Measurements from ENCODE around the gene ERC2.

Gene ERC2

GRCh38 chr3:56321892-56322291, 146.4 kb downstream of the ERC2 start:
- no peak overlapping the region for H3K27ac ChIP-seq (ENCODE audit: low read depth, low read length)
- no peaks in the 10 kb centered on the region for H3K9me3 ChIP-seq (ENCODE audit: control insufficient read depth in 1 of 2, low read length in 2 of 2)
- H3K36me3 ChIP-seq (ENCODE audit: control insufficient read depth in 1 of 2, insufficient read depth in 2 of 2, low read length in 2 of 2): no peaks in the 10 kb centered on the region
- no peaks in the 10 kb centered on the region for H3K4me1 ChIP-seq (ENCODE audit: control insufficient read depth in 1 of 2, insufficient read depth in 2 of 2, low read length in 2 of 2)
- no peaks in the 10 kb centered on the region for H3K27me3 ChIP-seq (ENCODE audit: control insufficient read depth in 1 of 2, insufficient read depth in 2 of 2, low read length in 2 of 2)
- no peak overlapping the region for H3K4me3 ChIP-seq (ENCODE audit: low read depth in 1 of 2, low read length in 2 of 2)
- H3K9ac ChIP-seq (ENCODE audit: low read depth in 1 of 2, low read length in 2 of 2): no peak overlapping the region

- no peak overlapping the region for H3K27ac ChIP-seq (ENCODE audit: low read depth, low read length)
- no peaks in the 10 kb centered on the region for H3K36me3 ChIP-seq (ENCODE audit: control insufficient read depth in 1 of 2, insufficient read depth in 2 of 2, low read length in 2 of 2)
- H3K4me1 ChIP-seq (ENCODE audit: control insufficient read depth in 1 of 2, insufficient read depth in 2 of 2, low read length in 2 of 2): no peaks in the 10 kb centered on the region
- no peak overlapping the region for H3K4me3 ChIP-seq (ENCODE audit: low read depth in 1 of 2, low read length in 2 of 2)
- no peak overlapping the region for H3K9ac ChIP-seq (ENCODE audit: low read depth in 1 of 2, low read length in 2 of 2)
- H3K27me3 ChIP-seq (ENCODE audit: control insufficient read depth in 1 of 2, insufficient read depth in 2 of 2, low read length in 2 of 2): no peaks in the 10 kb centered on the region
- no peaks in the 10 kb centered on the region for H3K9me3 ChIP-seq (ENCODE audit: control insufficient read depth in 1 of 2, low read length in 2 of 2)
Measured at GRCh38 chr3:56321383-56321782, 146.9 kb downstream of the ERC2 start.

- no peak overlapping the region for H3K9ac ChIP-seq (ENCODE audit: low read depth in 1 of 2, low read length in 2 of 2)
- no peak overlapping the region for H3K27ac ChIP-seq (ENCODE audit: low read depth, low read length)
- H3K4me3 ChIP-seq (ENCODE audit: low read depth in 1 of 2, low read length in 2 of 2): no peak overlapping the region
- H3K9me3 ChIP-seq (ENCODE audit: control insufficient read depth in 1 of 2, low read length in 2 of 2): no peaks in the 10 kb centered on the region
- no peaks in the 10 kb centered on the region for H3K4me1 ChIP-seq (ENCODE audit: control insufficient read depth in 1 of 2, insufficient read depth in 2 of 2, low read length in 2 of 2)
- no peaks in the 10 kb centered on the region for H3K27me3 ChIP-seq (ENCODE audit: control insufficient read depth in 1 of 2, insufficient read depth in 2 of 2, low read length in 2 of 2)
- H3K36me3 ChIP-seq (ENCODE audit: control insufficient read depth in 1 of 2, insufficient read depth in 2 of 2, low read length in 2 of 2): no peaks in the 10 kb centered on the region
Measured at GRCh38 chr3:56320883-56321282, 147.4 kb downstream of the ERC2 start.

- Histone ChIP-seq H3K27ac (ENCODE audit: low read depth, low read length) (no peak overlapping the region), H3K36me3 (ENCODE audit: control insufficient read depth in 1 of 2, insufficient read depth in 2 of 2, low read length in 2 of 2) (no peaks in the 10 kb centered on the region), H3K4me3 (ENCODE audit: low read depth in 1 of 2, low read length in 2 of 2) (no peak overlapping the region), H3K27me3 (ENCODE audit: control insufficient read depth in 1 of 2, insufficient read depth in 2 of 2, low read length in 2 of 2) (no peaks in the 10 kb centered on the region), H3K9me3 (ENCODE audit: control insufficient read depth in 1 of 2, low read length in 2 of 2) (no peaks in the 10 kb centered on the region), H3K9ac (ENCODE audit: low read depth in 1 of 2, low read length in 2 of 2) (no peak overlapping the region), H3K4me1 (ENCODE audit: control insufficient read depth in 1 of 2, insufficient read depth in 2 of 2, low read length in 2 of 2) (no peaks in the 10 kb centered on the region)
Measured at GRCh38 chr3:56318891-56319290, 149.4 kb downstream of the ERC2 start.

- H3K9ac ChIP-seq (ENCODE audit: low read depth in 1 of 2, low read length in 2 of 2): no peak overlapping the region
- no peak overlapping the region for H3K27ac ChIP-seq (ENCODE audit: low read depth, low read length)
- no peaks in the 10 kb centered on the region for H3K9me3 ChIP-seq (ENCODE audit: control insufficient read depth in 1 of 2, low read length in 2 of 2)
- H3K27me3 ChIP-seq (ENCODE audit: control insufficient read depth in 1 of 2, insufficient read depth in 2 of 2, low read length in 2 of 2): no peaks in the 10 kb centered on the region
- H3K36me3 ChIP-seq (ENCODE audit: control insufficient read depth in 1 of 2, insufficient read depth in 2 of 2, low read length in 2 of 2): no peaks in the 10 kb centered on the region
- H3K4me1 ChIP-seq (ENCODE audit: control insufficient read depth in 1 of 2, insufficient read depth in 2 of 2, low read length in 2 of 2): no peaks in the 10 kb centered on the region
- no peak overlapping the region for H3K4me3 ChIP-seq (ENCODE audit: low read depth in 1 of 2, low read length in 2 of 2)
Measured at GRCh38 chr3:56316944-56317343, 151.3 kb downstream of the ERC2 start.

GRCh38 chr3:56314842-56315241, 153.4 kb downstream of the ERC2 start:
- H3K4me3 ChIP-seq (ENCODE audit: low read depth in 1 of 2, low read length in 2 of 2): no peak overlapping the region

GRCh38 chr3:56309465-56309864, 158.8 kb downstream of the ERC2 start:
- H3K27me3 ChIP-seq (ENCODE audit: control insufficient read depth in 1 of 2, insufficient read depth in 2 of 2, low read length in 2 of 2): no peaks in the 10 kb centered on the region
- H3K27ac ChIP-seq (ENCODE audit: low read depth, low read length): no peak overlapping the region
- no peak overlapping the region for H3K9ac ChIP-seq (ENCODE audit: low read depth in 1 of 2, low read length in 2 of 2)
- H3K9me3 ChIP-seq (ENCODE audit: control insufficient read depth in 1 of 2, low read length in 2 of 2): no peaks in the 10 kb centered on the region
- H3K36me3 ChIP-seq (ENCODE audit: control insufficient read depth in 1 of 2, insufficient read depth in 2 of 2, low read length in 2 of 2): no peaks in the 10 kb centered on the region
- H3K4me3 ChIP-seq (ENCODE audit: low read depth in 1 of 2, low read length in 2 of 2): no peak overlapping the region
- no peaks in the 10 kb centered on the region for H3K4me1 ChIP-seq (ENCODE audit: control insufficient read depth in 1 of 2, insufficient read depth in 2 of 2, low read length in 2 of 2)

More at GRCh38 chr3:56314842-56315241, 153.4 kb downstream of the ERC2 start:
- Histone ChIP-seq H3K36me3 (ENCODE audit: control insufficient read depth in 1 of 2, insufficient read depth in 2 of 2, low read length in 2 of 2) (no peaks in the 10 kb centered on the region), H3K4me1 (ENCODE audit: control insufficient read depth in 1 of 2, insufficient read depth in 2 of 2, low read length in 2 of 2) (no peaks in the 10 kb centered on the region), H3K27me3 (ENCODE audit: control insufficient read depth in 1 of 2, insufficient read depth in 2 of 2, low read length in 2 of 2) (no peaks in the 10 kb centered on the region), H3K9ac (ENCODE audit: low read depth in 1 of 2, low read length in 2 of 2) (no peak overlapping the region), H3K27ac (ENCODE audit: low read depth, low read length) (no peak overlapping the region), H3K9me3 (ENCODE audit: control insufficient read depth in 1 of 2, low read length in 2 of 2) (no peaks in the 10 kb centered on the region)

GRCh38 chr3:56308471-56308870, 159.8 kb downstream of the ERC2 start:
- Histone ChIP-seq H3K36me3 (ENCODE audit: control insufficient read depth in 1 of 2, insufficient read depth in 2 of 2, low read length in 2 of 2) (no peaks in the 10 kb centered on the region), H3K27ac (ENCODE audit: low read depth, low read length) (no peak overlapping the region)

GRCh38 chr3:56304069-56304468, 164.2 kb downstream of the ERC2 start:
- Histone ChIP-seq H3K9ac (ENCODE audit: low read depth in 1 of 2, low read length in 2 of 2) (no peak overlapping the region), H3K4me3 (ENCODE audit: low read depth in 1 of 2, low read length in 2 of 2) (no peak overlapping the region), H3K36me3 (ENCODE audit: control insufficient read depth in 1 of 2, insufficient read depth in 2 of 2, low read length in 2 of 2) (no peaks in the 10 kb centered on the region), H3K27me3 (ENCODE audit: control insufficient read depth in 1 of 2, insufficient read depth in 2 of 2, low read length in 2 of 2) (no peaks in the 10 kb centered on the region), H3K27ac (ENCODE audit: low read depth, low read length) (no peak overlapping the region), H3K9me3 (ENCODE audit: control insufficient read depth in 1 of 2, low read length in 2 of 2) (no peaks in the 10 kb centered on the region), H3K4me1 (ENCODE audit: control insufficient read depth in 1 of 2, insufficient read depth in 2 of 2, low read length in 2 of 2) (no peaks in the 10 kb centered on the region)

More at GRCh38 chr3:56308471-56308870, 159.8 kb downstream of the ERC2 start:
- Histone ChIP-seq H3K4me1 (ENCODE audit: control insufficient read depth in 1 of 2, insufficient read depth in 2 of 2, low read length in 2 of 2) (no peaks in the 10 kb centered on the region), H3K9me3 (ENCODE audit: control insufficient read depth in 1 of 2, low read length in 2 of 2) (no peaks in the 10 kb centered on the region), H3K9ac (ENCODE audit: low read depth in 1 of 2, low read length in 2 of 2) (no peak overlapping the region), H3K27me3 (ENCODE audit: control insufficient read depth in 1 of 2, insufficient read depth in 2 of 2, low read length in 2 of 2) (no peaks in the 10 kb centered on the region), H3K4me3 (ENCODE audit: low read depth in 1 of 2, low read length in 2 of 2) (no peak overlapping the region)

GRCh38 chr3:56303487-56303886, 164.8 kb downstream of the ERC2 start:
- no peak overlapping the region for H3K27ac ChIP-seq (ENCODE audit: low read depth, low read length)
- no peaks in the 10 kb centered on the region for H3K36me3 ChIP-seq (ENCODE audit: control insufficient read depth in 1 of 2, insufficient read depth in 2 of 2, low read length in 2 of 2)
- H3K27me3 ChIP-seq (ENCODE audit: control insufficient read depth in 1 of 2, insufficient read depth in 2 of 2, low read length in 2 of 2): no peaks in the 10 kb centered on the region
- H3K4me3 ChIP-seq (ENCODE audit: low read depth in 1 of 2, low read length in 2 of 2): no peak overlapping the region
- H3K4me1 ChIP-seq (ENCODE audit: control insufficient read depth in 1 of 2, insufficient read depth in 2 of 2, low read length in 2 of 2): no peaks in the 10 kb centered on the region
- H3K9me3 ChIP-seq (ENCODE audit: control insufficient read depth in 1 of 2, low read length in 2 of 2): no peaks in the 10 kb centered on the region
- H3K9ac ChIP-seq (ENCODE audit: low read depth in 1 of 2, low read length in 2 of 2): no peak overlapping the region

- Histone ChIP-seq H3K36me3 (ENCODE audit: control insufficient read depth in 1 of 2, insufficient read depth in 2 of 2, low read length in 2 of 2) (no peaks in the 10 kb centered on the region), H3K27ac (ENCODE audit: low read depth, low read length) (no peak overlapping the region), H3K9ac (ENCODE audit: low read depth in 1 of 2, low read length in 2 of 2) (no peak overlapping the region), H3K4me3 (ENCODE audit: low read depth in 1 of 2, low read length in 2 of 2) (no peak overlapping the region), H3K9me3 (ENCODE audit: control insufficient read depth in 1 of 2, low read length in 2 of 2) (no peaks in the 10 kb centered on the region), H3K27me3 (ENCODE audit: control insufficient read depth in 1 of 2, insufficient read depth in 2 of 2, low read length in 2 of 2) (no peaks in the 10 kb centered on the region), H3K4me1 (ENCODE audit: control insufficient read depth in 1 of 2, insufficient read depth in 2 of 2, low read length in 2 of 2) (no peaks in the 10 kb centered on the region)
Measured at GRCh38 chr3:56302417-56302816, 165.8 kb downstream of the ERC2 start.
